ENCODE data around the gene EPAS1.

DNA sequence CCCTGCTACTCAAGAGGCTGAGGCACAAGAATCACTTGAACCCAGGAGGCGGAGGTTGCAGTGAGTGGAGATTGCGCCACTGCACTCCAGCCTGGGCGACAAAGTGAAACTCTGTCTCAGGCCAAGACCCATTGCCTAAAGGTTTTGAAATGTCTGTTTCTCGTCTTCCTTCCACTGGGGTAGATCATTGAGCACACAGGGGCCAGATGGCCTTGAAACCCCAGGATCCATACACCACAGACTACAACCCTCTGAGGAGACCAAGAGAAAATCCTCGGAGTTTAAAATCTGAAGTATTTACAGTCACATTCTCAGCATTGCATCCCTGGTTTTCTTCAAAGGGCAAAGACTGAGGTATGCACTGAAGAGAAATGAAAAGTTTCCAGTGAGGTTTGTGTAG is 7.1 kb upstream of the EPAS1 start:
- TF ChIP-seq, protein P1, sequence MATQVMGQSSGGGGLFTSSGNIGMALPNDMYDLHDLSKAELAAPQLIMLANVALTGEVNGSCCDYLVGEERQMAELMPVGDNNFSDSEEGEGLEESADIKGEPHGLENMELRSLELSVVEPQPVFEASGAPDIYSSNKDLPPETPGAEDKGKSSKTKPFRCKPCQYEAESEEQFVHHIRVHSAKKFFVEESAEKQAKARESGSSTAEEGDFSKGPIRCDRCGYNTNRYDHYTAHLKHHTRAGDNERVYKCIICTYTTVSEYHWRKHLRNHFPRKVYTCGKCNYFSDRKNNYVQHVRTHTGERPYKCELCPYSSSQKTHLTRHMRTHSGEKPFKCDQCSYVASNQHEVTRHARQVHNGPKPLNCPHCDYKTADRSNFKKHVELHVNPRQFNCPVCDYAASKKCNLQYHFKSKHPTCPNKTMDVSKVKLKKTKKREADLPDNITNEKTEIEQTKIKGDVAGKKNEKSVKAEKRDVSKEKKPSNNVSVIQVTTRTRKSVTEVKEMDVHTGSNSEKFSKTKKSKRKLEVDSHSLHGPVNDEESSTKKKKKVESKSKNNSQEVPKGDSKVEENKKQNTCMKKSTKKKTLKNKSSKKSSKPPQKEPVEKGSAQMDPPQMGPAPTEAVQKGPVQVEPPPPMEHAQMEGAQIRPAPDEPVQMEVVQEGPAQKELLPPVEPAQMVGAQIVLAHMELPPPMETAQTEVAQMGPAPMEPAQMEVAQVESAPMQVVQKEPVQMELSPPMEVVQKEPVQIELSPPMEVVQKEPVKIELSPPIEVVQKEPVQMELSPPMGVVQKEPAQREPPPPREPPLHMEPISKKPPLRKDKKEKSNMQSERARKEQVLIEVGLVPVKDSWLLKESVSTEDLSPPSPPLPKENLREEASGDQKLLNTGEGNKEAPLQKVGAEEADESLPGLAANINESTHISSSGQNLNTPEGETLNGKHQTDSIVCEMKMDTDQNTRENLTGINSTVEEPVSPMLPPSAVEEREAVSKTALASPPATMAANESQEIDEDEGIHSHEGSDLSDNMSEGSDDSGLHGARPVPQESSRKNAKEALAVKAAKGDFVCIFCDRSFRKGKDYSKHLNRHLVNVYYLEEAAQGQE (IDR thresholded peaks at IDR 0.05), result no peak
- TF ChIP-seq SP1 (IDR thresholded peaks at IDR 0.05) (no peak), JUND (IDR thresholded peaks at IDR 0.05) (no peak)

All from liver (tissue), 2 donors.